ENCODE measurements around the gene PRKCE. TPM values are rescaled to one million over a fixed set of nuclear protein-coding genes. Genes with fewer than 3 reads are reported as not detected.

Gene PRKCE
- total RNA-seq, 1 experiment from 2014 or later: 1.3 TPM

- H3K79me2 ChIP-seq (ENCODE audit: insufficient read depth, low read length): no peaks in the 10 kb centered on the region
- H3K4ac ChIP-seq (ENCODE audit: low read depth, low read length): no peak overlapping the region
- H3K18ac ChIP-seq (ENCODE audit: insufficient read length, low read depth, low read length): no peak overlapping the region
- no peak overlapping the region for H3K14ac ChIP-seq (ENCODE audit: insufficient read depth, low read length)
- no peaks in the 10 kb centered on the region for H3K23me2 ChIP-seq (ENCODE audit: insufficient read length, low read depth, low read length, poor library complexity, severe bottlenecking)
- no peaks in the 10 kb centered on the region for H3K27me3 ChIP-seq (ENCODE audit: insufficient read depth, low read length)
- H4K8ac ChIP-seq (replicated peaks; ENCODE audit: insufficient read length, low read depth, low read length): no peak overlapping the region
- H2BK12ac ChIP-seq (ENCODE audit: insufficient read length, low read depth, low read length): no peak overlapping the region
- no peak overlapping the region for H2AK5ac ChIP-seq (ENCODE audit: insufficient read length, low read length)
- no peak overlapping the region for H3K23ac ChIP-seq (ENCODE audit: insufficient read length, low read depth, low read length)
- no peak overlapping the region for H4K91ac ChIP-seq (ENCODE audit: insufficient read length, low read depth, low read length)
- H3K4me3 Mint-ChIP-seq: no peak overlapping the region
- H3K27me3 Mint-ChIP-seq (ENCODE audit: low read depth): peaks cover 9% of the 10 kb centered on the region
- no peak overlapping the region for H2BK15ac ChIP-seq (ENCODE audit: low read depth, low read length)
- H3K27ac Mint-ChIP-seq: no peak overlapping the region
- no peak overlapping the region for H2BK120ac ChIP-seq (ENCODE audit: low read depth, low read length, poor library complexity, severe bottlenecking)
- no peak overlapping the region for H2BK5ac ChIP-seq (ENCODE audit: insufficient read length, low read length)
- H3K9ac ChIP-seq (ENCODE audit: extremely low read depth, insufficient read length, low read length): no peak overlapping the region
- H3K36me3 Mint-ChIP-seq (ENCODE audit: insufficient read depth in 1 of 3, low read depth in 3 of 3): no peaks in the 10 kb centered on the region; a peak in 1 of 7 replicates
- WGBS (ENCODE audit: extremely low coverage, insufficient read length, low lambda C conversion rate): no CpG with 5 or more reads among the region's 7 CpGs
- no peak for DNase-seq
- H3K9me3 Mint-ChIP-seq: no peaks in the 10 kb centered on the region
- H3K9me3 ChIP-seq (ENCODE audit: control insufficient read depth, low read depth, low read length): no peaks in the 10 kb centered on the region
- H3T11ph ChIP-seq (ENCODE audit: low read length): no peak overlapping the region
- TF ChIP-seq CTCF (conservative IDR thresholded peaks at IDR 0.05): no peak
- no peak overlapping the region for H3K56ac ChIP-seq (ENCODE audit: insufficient read length, low read depth, low read length)
- H2AFZ ChIP-seq (ENCODE audit: low read length): no peak overlapping the region
- no peak overlapping the region for H3K27ac ChIP-seq (ENCODE audit: insufficient read length, low read depth, low read length)
- no peak overlapping the region for H3K4me2 ChIP-seq (ENCODE audit: insufficient read depth, insufficient read length, low read length)
- no peaks in the 10 kb centered on the region for H4K20me1 ChIP-seq (ENCODE audit: control insufficient read depth, insufficient read depth, insufficient read length)
- no peak overlapping the region for H2BK20ac ChIP-seq (ENCODE audit: low read depth, low read length, poor library complexity, severe bottlenecking)
- H3K4me1 ChIP-seq (ENCODE audit: insufficient read depth, low read length): no peaks in the 10 kb centered on the region
- no peaks in the 10 kb centered on the region for H3K79me1 ChIP-seq (ENCODE audit: insufficient read depth, low read depth, low read length, poor library complexity, severe bottlenecking)
- H4K5ac ChIP-seq (ENCODE audit: insufficient read length, low read depth, low read length): no peak overlapping the region
- peaks cover 3 to 9% of the 10 kb centered on the region in 2 experiments; a peak in 3 of 4 replicates for H3K4me1 Mint-ChIP-seq
Observed at GRCh38 chr2:45984366-45984765, 332.9 kb downstream of the PRKCE start.
